Measurements from ENCODE around the gene SLC52A3. TPM values are rescaled to one million over a fixed set of nuclear protein-coding genes. Genes with fewer than 3 reads are reported as not detected.

The SLC52A3 gene
- total and polyA plus RNA-seq, 2 of the 13 experiments (the other 11 are each of a cell fraction or from before 2014, with no cell fraction given): 0.03 TPM; not detected in 1

GRCh38 chr20:728256-728944 lies 39.9 kb downstream of the SLC52A3 start (continued):
- peak; percentile 66 for TF ChIP-seq ZGPAT (CRISPR knock-in tag; IDR thresholded peaks at IDR 0.05)
- no peak for TF ChIP-seq KLF15 (CRISPR knock-in tag; IDR thresholded peaks at IDR 0.05; ENCODE audit: borderline replicate concordance)
- TF ChIP-seq XRCC5 (optimal IDR thresholded peaks at IDR 0.05; ENCODE audit: low read length): peak; percentile 95
- no peak for TF ChIP-seq ZNF773 (CRISPR knock-in tag; IDR thresholded peaks at IDR 0.05; ENCODE audit: borderline replicate concordance)
- TF ChIP-seq CERS6 (CRISPR knock-in tag; IDR thresholded peaks at IDR 0.05): no peak
- peak; percentile 86; the same call in 1 of the 2 replicates for TF ChIP-seq MEIS1 (CRISPR knock-in tag; IDR thresholded peaks at IDR 0.05; ENCODE audit: borderline replicate concordance)
- TF ChIP-seq NFIB (CRISPR knock-in tag; IDR thresholded peaks at IDR 0.05; ENCODE audit: borderline replicate concordance): peak; percentile 28; the same call in 1 of the 2 replicates
- peak; percentile 67; the same call in 1 of the 2 replicates for TF ChIP-seq ZNF619 (CRISPR knock-in tag; IDR thresholded peaks at IDR 0.05)
- TF ChIP-seq ZSCAN5A (CRISPR knock-in tag; IDR thresholded peaks at IDR 0.05; ENCODE audit: borderline replicate concordance): no peak
- no peak for TF ChIP-seq ZNF207 (IDR thresholded peaks at IDR 0.05; ENCODE audit: borderline replicate concordance)
- peak; percentile 44; the same call in 1 of the 3 replicates for TF ChIP-seq MXI1 (IDR thresholded peaks at IDR 0.05; ENCODE audit: borderline replicate concordance, low read depth, low read length)
- TF ChIP-seq ZHX2 (IDR thresholded peaks at IDR 0.05; ENCODE audit: low read depth): no peak
- no peak for TF ChIP-seq ZHX2 (CRISPR knock-in tag; IDR thresholded peaks at IDR 0.05; ENCODE audit: borderline replicate concordance)
- TF ChIP-seq ZNF460 (CRISPR knock-in tag; IDR thresholded peaks at IDR 0.05; ENCODE audit: borderline replicate concordance): no peak
- peak; percentile 59; the same call in 1 of the 2 replicates for TF ChIP-seq ZSCAN29 (CRISPR knock-in tag; conservative IDR thresholded peaks at IDR 0.05)
- no peak for TF ChIP-seq ZNF703 (CRISPR knock-in tag; IDR thresholded peaks at IDR 0.05; ENCODE audit: borderline replicate concordance)
- TF ChIP-seq ZBTB20 (CRISPR knock-in tag; IDR thresholded peaks at IDR 0.05; ENCODE audit: borderline replicate concordance, low read depth): 0 out of 2 replicates have a peak, but pooled peaks have one; percentile 51
- no peak for TF ChIP-seq CREB1 (IDR thresholded peaks at IDR 0.05)
- TF ChIP-seq CREB1 (CRISPR knock-in tag; IDR thresholded peaks at IDR 0.05): no peak
